Colonic mucosa (tissue), 4 donors: Measurements from ENCODE around the gene AGAP2. TPM values are rescaled to one million over a fixed set of nuclear protein-coding genes. Genes with fewer than 3 reads are reported as not detected.

ENCODE experiments used
- DNase-seq: peaks from one replicate; pipeline ENCODE4 v3.0.0-alpha.2; 2020
- H3K27ac ChIP-seq: fragments of 200-600 bp; one replicate; pipeline ENCODE4 v1.8.0; 2021
- H3K27me3 ChIP-seq: fragments of 200-600 bp; one replicate; pipeline ENCODE4 v1.8.0; 2021
- H3K36me3 ChIP-seq: fragments of 200-600 bp; one replicate; pipeline ENCODE4 v1.8.0; 2021
- H3K4me1 ChIP-seq: fragments of 200-600 bp; one replicate; pipeline ENCODE4 v1.8.0; 2021; ENCODE audit warnings: mild to moderate bottlenecking
- H3K4me3 ChIP-seq: fragments of 200-600 bp; one replicate; pipeline ENCODE4 v1.8.0; 2021
- H3K9ac ChIP-seq, 2 donors: one replicate each; pipeline ENCODE4 v1.7.0; 2013; ENCODE audit warnings: control low read depth in 2 of 2, low read depth in 2 of 2, low read length in 2 of 2
- H3K9me3 ChIP-seq: fragments of 200-600 bp; one replicate; pipeline ENCODE4 v1.8.0; 2021
- intact Hi-C: fragments of 100-400 bp; cut with DNase I; formaldehyde crosslinking; loops from one replicate; pipeline ENCODE4 v1.14.1; 2022
- total RNA-seq, 2 donors: library from RNA; stranded (reverse); fragmentation: NEBNext Ultra II Directional in 1 of 2; extraction: Animal tissue kit (Norgen Biotek cat#: 25700) in 1 of 2; gene quantifications; one replicate each; pipeline ENCODE4 v1.2.1, GENCODE V29; 2021
- TF ChIP-seq, protein P1 (sequence below): fragments of 200-600 bp; IDR thresholded peaks from one replicate; pipeline ENCODE4 v1.8.0; 2022; ENCODE audit warnings: antibody characterized with exemption, mild to moderate bottlenecking
- donor health status: healthy.
- donor health status: DM: no; HTN: no; CAD: no.
- donor health status: DM: no; HTN: no; CAD: no.

The AGAP2 gene
- total RNA-seq, 2 donors from 2014 or later = 0.86 to 1.0 TPM

- H3K27ac ChIP-seq = no peak overlapping the region
- H3K9ac ChIP-seq = peak overlapping the region in 1 of 2 donors; percentile 8
- H3K4me1 ChIP-seq = peaks cover 12% of the 10 kb centered on the region
- H3K9me3 ChIP-seq = no peaks in the 10 kb centered on the region
- H3K4me3 ChIP-seq = no peak overlapping the region
- TF ChIP-seq, protein P1, sequence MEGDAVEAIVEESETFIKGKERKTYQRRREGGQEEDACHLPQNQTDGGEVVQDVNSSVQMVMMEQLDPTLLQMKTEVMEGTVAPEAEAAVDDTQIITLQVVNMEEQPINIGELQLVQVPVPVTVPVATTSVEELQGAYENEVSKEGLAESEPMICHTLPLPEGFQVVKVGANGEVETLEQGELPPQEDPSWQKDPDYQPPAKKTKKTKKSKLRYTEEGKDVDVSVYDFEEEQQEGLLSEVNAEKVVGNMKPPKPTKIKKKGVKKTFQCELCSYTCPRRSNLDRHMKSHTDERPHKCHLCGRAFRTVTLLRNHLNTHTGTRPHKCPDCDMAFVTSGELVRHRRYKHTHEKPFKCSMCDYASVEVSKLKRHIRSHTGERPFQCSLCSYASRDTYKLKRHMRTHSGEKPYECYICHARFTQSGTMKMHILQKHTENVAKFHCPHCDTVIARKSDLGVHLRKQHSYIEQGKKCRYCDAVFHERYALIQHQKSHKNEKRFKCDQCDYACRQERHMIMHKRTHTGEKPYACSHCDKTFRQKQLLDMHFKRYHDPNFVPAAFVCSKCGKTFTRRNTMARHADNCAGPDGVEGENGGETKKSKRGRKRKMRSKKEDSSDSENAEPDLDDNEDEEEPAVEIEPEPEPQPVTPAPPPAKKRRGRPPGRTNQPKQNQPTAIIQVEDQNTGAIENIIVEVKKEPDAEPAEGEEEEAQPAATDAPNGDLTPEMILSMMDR = no peak
- intact Hi-C loops = no loop called here
- DNase-seq = no peak
- H3K27me3 ChIP-seq = peaks cover 25% of the 10 kb centered on the region
- no peaks in the 10 kb centered on the region for H3K36me3 ChIP-seq
These were observed 28.8 kb upstream of the AGAP2 start for GRCh38 chr12:57767305-57767698.

DNA sequence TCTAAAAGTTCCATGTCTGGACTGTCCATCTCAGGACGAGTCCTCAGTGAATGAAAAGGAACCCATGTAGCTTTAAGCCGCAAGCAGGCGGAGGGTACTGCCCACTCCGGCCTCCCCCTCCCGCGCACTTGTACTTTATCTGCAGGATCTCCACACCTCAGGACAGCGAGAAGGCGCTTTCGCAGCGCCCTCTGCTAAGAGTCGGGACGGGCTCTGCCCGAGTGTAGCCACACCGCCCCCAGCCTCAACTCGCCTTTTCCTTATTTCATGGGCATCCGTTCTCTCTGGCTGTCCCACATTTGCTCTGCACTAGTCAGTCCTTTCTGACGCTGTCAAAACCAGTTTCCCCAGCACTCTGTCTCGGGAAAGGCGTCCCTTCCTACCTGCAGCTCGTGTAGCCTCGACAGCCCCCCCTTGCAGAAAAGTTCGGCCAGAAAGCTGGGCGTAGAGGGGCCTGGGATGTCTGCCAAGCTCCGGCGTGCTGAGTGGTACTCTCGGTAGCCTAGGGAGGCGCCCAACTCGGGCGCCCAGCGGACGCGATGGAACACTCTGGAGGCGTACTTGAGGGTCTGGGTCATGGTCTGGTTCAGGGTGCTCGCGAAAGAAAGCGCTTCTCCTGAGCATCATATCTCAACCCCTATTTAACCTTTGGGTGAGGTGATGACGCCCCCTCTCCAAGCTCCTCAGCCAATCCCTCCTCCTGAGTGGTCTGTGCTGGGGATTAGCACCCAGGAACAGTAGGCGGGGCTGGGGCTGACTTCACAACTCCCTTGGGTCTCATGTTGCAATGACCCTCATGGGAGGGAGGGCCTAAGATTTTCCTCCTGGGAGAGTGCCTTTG lies 28.1 kb upstream of the AGAP2 start, which contains the start of gene CYP27B1:
TSS of gene CYP27B1 (minus strand) at position 615 of the 841 bp plus-strand sequence. CDS start at position 578, 37 bp downstream.
- peaks cover 25% of the 10 kb centered on the region for H3K27me3 ChIP-seq
- intact Hi-C loops = no loop called here

GRCh38 chr12:57765698-57766463 lies 27.3 kb upstream of the AGAP2 start:
- TF ChIP-seq, protein P1 = no peak
- intact Hi-C loops = no loop called here
- peaks cover 8% of the 10 kb centered on the region for H3K4me1 ChIP-seq
- no peak for DNase-seq
- no peaks in the 10 kb centered on the region for H3K36me3 ChIP-seq
- H3K9ac ChIP-seq = peak overlapping the region in 1 of 2 donors; percentile 57
- no peaks in the 10 kb centered on the region for H3K9me3 ChIP-seq
- peaks cover 25% of the 10 kb centered on the region for H3K27me3 ChIP-seq
- H3K4me3 ChIP-seq = peak overlapping the region; percentile 47
- no peak overlapping the region for H3K27ac ChIP-seq

More for the DNA sequence above, 28.1 kb upstream of the AGAP2 start, which contains the start of gene CYP27B1:
- Histone ChIP-seq H3K9ac (peak within 1 kb of the TSS; percentile 8 to 47), H3K4me3 (peak within 1 kb of the TSS; percentile 47), H3K36me3 (no peaks in the 10 kb centered on the region), H3K27ac (no peak within 1 kb of the TSS), H3K9me3 (no peaks in the 10 kb centered on the region), H3K4me1 (peaks cover 12% of the 10 kb centered on the region)
- TF ChIP-seq, protein P1 = no peak
- no peak for DNase-seq

- Histone ChIP-seq H3K4me3 (peak overlapping the region; percentile 47), H3K27ac (no peak overlapping the region), H3K4me1 (peaks cover 8% of the 10 kb centered on the region), H3K9ac (peak overlapping the region; percentile 57 to 62), H3K27me3 (peaks cover 25% of the 10 kb centered on the region), H3K9me3 (no peaks in the 10 kb centered on the region), H3K36me3 (no peaks in the 10 kb centered on the region)
- DNase-seq = peak; percentile 60
- intact Hi-C loops = no loop called here
- TF ChIP-seq, protein P1 = no peak
These were observed 26.6 kb upstream of the AGAP2 start for GRCh38 chr12:57765003-57765697.

DNA sequence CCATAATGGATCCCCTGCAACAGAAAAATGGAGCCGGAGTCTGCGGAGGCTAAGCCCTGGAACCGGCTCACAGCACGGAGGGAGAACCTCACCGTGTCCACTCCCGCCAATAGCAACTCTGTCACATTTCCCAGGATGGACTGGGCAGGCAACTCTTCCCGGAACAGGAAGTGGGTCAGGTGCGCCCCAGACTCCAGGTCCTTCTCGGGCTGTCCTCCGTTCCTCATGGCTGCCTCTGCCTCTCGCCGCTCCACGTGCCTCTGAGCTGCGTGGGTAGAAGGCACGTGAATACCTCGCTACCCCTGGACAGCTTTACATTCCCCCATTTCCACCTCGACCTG lies 26.1 kb upstream of the AGAP2 start:
- Histone ChIP-seq H3K9ac (peak overlapping the region; percentile 57 to 62), H3K4me1 (peaks cover 8% of the 10 kb centered on the region), H3K27ac (no peak overlapping the region), H3K4me3 (peak overlapping the region; percentile 47), H3K36me3 (no peaks in the 10 kb centered on the region), H3K9me3 (no peaks in the 10 kb centered on the region), H3K27me3 (peaks cover 25% of the 10 kb centered on the region)
- intact Hi-C loops = no loop called here
- DNase-seq = peak; percentile 50
- TF ChIP-seq, protein P1 = no peak
